Measurements from ENCODE around the gene CIAO3.

DNA sequence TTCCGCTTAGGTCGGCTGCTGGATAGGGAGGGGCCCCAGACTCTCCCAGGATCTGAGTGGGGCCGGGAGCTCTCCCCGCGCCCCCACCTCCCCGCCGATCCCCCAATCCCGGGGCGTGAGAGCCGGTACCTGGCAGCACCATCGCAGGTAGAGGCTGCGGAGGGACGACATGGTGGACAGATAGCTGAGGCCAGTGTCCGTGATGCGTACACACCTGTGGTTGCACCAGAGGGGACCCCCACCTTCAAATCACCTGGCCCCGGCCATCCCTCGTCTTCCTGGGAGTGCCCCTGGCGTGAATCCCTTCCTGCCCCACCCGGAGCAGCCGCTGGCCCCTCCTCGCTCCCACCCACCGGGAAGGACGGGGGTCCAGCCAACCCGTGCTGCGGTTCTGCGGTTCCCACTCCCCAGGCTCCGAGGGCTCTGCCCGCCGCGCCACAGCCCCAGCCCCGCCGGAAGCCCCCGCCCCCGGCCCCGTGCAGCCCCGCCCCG is 45.9 kb downstream of the CIAO3 start:
- TF ChIP-seq CTCF (IDR thresholded peaks at IDR 0.05) (no peak), FOXP4 (CRISPR knock-in tag; IDR thresholded peaks at IDR 0.05) (no peak), ZNF512 (CRISPR knock-in tag; IDR thresholded peaks at IDR 0.05; ENCODE audit: borderline replicate concordance) (no peak), KAT7 (CRISPR knock-in tag; IDR thresholded peaks at IDR 0.05; ENCODE audit: borderline replicate concordance) (no peak), CBFB (CRISPR knock-in tag; IDR thresholded peaks at IDR 0.05; ENCODE audit: low read depth) (no peak), ZNF121 (CRISPR knock-in tag; IDR thresholded peaks at IDR 0.05) (no peak), ZNF423 (CRISPR knock-in tag; IDR thresholded peaks at IDR 0.05) (no peak), ZNF396 (CRISPR knock-in tag; IDR thresholded peaks at IDR 0.05; ENCODE audit: borderline replicate concordance) (no peak), NR3C1 (CRISPR knock-in tag; conservative IDR thresholded peaks at IDR 0.05; ENCODE audit: low read depth) (no peak), ESRRA (CRISPR knock-in tag; IDR thresholded peaks at IDR 0.05; ENCODE audit: borderline replicate concordance) (no peak), ELF4 (CRISPR knock-in tag; IDR thresholded peaks at IDR 0.05; ENCODE audit: low read depth) (no peak), GRHL2 (CRISPR knock-in tag; IDR thresholded peaks at IDR 0.05; ENCODE audit: insufficient replicate concordance, severe bottlenecking) (no peak), NR2C2 (CRISPR knock-in tag; IDR thresholded peaks at IDR 0.05) (no peak)
- TF ChIP-seq, protein P1, sequence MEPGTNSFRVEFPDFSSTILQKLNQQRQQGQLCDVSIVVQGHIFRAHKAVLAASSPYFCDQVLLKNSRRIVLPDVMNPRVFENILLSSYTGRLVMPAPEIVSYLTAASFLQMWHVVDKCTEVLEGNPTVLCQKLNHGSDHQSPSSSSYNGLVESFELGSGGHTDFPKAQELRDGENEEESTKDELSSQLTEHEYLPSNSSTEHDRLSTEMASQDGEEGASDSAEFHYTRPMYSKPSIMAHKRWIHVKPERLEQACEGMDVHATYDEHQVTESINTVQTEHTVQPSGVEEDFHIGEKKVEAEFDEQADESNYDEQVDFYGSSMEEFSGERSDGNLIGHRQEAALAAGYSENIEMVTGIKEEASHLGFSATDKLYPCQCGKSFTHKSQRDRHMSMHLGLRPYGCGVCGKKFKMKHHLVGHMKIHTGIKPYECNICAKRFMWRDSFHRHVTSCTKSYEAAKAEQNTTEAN (CRISPR knock-in tag; IDR thresholded peaks at IDR 0.05): no peak
